ENCODE measurements around the gene ULK3.
"Not testable (repeated sequence)": the region's sequence is repeated elsewhere in the genome, so short reads cannot be mapped to it uniquely, and the experiment has no call there.

ULK3 gene, protein sequence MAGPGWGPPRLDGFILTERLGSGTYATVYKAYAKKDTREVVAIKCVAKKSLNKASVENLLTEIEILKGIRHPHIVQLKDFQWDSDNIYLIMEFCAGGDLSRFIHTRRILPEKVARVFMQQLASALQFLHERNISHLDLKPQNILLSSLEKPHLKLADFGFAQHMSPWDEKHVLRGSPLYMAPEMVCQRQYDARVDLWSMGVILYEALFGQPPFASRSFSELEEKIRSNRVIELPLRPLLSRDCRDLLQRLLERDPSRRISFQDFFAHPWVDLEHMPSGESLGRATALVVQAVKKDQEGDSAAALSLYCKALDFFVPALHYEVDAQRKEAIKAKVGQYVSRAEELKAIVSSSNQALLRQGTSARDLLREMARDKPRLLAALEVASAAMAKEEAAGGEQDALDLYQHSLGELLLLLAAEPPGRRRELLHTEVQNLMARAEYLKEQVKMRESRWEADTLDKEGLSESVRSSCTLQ

DNA sequence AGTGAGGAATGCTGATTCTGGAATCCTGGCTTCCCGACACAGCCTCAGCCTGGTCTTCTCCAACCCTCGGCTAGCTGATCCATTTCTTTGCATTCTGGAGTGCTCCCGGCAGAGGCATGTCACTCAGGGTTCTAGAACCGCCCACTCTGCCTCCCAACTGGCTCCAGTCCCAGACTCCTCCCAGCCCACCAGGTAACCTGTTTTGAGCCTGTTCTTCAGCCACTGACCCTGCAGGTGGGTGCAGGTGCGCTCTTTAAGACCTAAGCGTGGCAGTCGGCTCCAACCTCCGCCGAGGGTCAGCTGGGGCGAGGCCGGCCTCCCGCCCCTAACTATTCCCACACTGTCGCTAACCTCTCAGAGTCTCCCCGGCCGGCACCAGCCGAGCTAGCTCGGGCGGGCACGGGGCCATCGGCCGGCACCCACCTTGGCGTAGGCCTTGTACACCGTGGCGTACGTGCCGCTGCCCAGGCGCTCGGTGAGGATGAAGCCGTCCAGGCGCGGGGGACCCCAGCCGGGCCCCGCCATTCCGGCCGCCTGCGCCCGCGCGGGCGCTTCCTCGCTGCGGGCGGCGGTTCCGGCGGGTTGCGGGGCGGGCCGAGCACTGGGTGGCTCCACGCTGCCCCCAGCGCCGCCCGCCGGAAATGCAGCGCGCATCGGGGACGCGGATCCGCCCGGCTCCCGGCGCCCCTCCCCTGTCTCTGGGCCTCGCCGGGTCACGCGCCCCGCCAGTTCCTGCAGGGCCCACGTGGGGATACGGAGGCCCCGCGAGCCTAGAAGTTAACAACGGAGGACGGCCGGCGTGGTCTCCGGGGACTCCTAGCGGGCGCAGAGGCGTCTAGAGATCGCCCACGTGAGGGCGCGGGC is at the start of gene ULK3:
Gene ULK3, minus strand, starts transcription at position 576 of the 864 bp plus-strand sequence. Its CDS starts 51 bp downstream, at position 525.
- DNase-seq = peak; percentile 53

DNA sequence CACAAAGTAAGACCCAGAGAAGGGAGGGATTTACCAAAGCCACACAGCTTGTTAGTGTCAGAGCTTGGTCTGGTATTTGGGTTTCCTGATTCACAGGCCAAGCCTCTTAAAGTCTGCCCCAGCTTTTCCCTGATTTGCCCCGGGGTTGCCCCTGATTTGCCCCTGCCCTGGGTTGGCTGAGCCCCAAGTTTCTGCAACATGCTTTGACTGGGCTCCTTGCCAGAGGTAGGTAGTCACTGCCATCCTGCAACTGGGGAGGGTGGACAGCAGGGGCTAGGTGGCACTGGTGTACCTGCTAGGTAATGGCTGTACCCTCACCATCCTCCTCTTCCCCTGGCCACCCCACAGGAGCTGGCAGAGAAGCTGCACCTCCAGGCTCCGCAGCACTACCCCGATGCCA is 49.4 kb upstream of the ULK3 start:
- DNase-seq = no peak

DNA sequence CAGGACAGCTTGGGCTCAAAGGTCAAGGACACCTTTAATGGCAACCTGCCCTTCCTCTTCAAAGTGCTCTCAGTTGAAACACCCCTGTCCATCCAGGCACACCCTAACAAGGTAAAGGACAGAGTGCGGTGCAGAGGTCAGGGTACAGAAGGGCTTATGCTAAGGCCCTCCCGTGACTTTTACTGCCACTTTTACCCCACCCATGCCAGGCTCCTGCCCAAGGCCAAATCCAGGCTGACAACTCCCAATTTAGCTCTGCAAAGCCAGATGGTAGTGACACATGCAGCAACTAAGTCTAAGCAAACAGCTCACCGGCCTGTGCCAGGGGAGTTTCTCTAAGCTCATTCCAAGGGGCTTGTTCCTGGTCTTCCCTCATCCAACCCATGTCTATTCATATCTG is 48.5 kb upstream of the ULK3 start:
- DNase-seq = no peak

DNA sequence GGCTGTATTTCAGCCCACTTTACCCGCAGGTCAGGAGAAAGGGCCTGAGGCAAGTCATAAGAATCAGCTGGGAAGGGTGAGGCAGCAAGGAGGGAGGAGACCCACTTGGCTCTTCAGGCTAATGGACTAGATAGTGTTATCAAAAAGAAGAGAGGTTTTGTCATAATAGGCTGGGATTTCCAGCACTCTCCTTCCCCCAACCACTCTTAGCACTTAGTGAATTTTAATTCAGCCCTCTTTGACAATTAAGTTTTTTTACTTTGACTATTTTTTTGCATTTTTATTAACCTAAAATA is 47.7 kb upstream of the ULK3 start:
- no peak for DNase-seq

DNA sequence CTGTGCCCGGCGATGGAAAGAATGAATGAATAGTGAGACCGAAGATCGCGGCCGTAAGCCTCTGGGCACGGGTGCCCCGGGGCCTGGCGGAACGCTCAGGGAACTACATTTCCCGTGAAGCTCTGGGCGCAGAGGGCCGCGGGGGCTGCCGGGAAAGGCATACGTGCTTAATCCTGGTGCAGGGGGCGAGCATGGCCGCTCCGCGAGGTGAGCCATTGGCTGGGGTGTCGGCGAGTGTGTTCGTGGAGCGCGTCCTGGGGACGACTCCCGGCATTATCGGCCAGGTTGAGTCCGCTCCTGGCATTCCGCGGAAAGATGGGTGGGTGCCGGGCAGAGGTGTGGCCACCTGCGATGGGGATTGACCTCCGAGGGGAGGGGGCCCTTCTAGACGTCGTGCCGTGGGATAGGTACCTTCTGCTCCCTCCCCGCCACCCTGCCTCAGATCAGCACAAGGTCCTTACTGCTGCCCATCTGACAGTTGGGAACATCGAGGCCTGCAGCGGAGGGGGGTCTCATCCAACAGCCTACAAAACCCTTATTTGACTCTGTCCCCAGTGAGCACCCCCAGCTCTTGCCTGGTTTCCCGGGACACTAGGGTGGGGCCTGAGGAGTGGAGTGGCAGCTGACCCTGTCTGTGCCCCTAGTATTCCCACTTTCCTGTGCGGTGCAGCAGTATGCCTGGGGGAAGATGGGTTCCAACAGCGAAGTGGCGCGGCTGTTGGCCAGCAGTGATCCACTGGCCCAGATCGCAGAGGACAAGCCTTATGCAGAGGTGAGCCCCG is 47.1 kb upstream of the ULK3 start, which contains the start of gene MPI:
Gene MPI, plus strand, starts transcription at position 160 of the 782 bp plus-strand sequence. Its CDS starts 32 bp downstream, at position 192.
- peak; percentile 59 for DNase-seq

DNA sequence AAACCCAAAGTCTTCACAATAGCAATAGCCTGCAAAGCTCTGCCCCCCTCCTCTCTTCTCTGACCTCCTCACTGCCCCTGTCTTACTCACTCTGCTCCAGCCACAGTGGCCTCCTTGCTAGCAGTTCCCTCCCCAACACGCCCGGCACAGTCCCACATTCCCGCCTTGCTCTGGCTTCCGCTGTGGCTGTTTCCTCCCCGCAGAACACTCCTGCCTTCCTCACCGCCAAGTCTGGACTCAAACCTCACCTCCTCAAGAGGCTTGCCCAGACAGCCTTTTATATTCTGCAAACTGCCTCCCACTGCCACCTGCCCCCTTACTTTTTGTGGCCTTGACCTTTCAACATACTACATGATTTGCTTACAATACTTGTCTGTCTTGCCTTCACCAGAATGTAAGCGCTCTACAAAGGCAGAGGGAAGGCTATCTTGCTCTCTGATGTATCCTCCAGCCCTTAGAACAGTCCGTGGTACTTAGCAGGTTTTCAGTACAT is 46.5 kb upstream of the ULK3 start:
- DNase-seq = peak; percentile 59

DNA sequence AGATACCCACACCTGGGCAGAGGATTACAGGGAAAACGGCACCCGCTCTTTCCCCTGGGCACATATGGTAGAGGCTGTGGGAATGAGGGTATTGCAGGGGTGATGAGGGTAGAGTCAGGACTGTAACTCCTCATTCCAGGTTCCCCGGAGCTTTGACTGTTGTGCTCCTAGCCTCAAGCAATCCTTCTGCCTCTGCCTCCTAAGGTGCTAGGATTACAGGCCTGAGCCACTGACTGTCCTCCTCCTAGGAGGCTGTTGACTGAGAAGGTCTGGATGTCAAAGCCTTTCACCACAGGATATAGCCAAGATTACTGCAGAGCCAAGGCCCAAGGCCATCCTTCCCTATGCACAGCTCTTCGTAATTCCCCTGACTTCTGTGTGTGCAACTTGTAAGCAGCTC is 45.8 kb upstream of the ULK3 start:
- DNase-seq = no peak

DNA sequence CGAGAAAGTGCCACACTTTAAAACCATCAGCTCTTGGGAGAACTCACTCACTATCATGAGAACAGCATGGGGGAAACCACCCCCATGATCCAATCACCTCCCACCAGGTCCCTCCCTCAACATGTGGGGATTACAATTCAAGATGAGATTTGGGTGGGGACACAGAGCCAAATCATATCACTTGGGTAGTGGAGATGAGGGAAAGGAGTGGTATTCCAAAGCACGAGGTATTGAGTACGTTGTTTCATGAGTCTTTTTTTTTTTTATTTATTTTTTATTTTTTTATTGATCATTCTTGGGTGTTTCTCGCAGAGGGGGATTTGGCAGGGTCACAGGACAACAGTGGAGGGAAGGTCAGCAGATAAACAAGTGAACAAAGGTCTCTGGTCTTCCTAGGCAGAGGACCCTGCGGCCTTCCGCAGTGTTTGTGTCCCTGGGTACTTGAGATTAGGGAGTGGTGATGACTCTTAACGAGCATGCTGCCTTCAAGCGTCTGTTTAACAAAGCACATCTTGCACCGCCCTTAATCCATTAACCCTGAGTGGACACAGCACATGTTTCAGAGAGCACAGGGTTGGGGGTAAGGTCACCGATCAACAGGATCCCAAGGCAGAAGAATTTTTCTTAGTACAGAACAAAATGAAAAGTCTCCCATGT is 44.7 kb upstream of the ULK3 start:
- DNase-seq = not testable (repeated sequence)

DNA sequence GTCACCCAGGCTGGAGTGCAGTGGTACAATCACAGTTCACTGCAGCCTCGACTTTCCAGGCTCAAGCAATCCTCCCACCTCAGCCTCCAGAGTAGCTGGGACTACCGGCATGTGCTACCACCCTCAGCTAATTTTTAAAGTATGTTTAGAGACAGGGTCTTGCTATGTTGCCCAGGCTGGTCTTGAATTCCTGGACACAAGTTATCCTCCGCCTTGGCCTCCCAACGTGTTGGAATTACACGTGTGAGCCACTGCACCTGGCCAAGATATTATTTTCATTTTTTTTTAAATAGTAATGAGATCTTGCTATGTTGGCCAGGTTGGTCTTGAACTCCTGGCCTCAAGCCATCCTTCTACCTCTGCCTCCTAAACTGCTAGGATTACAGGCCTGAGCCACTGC is 42.5 kb upstream of the ULK3 start:
- DNase-seq = no peak

DNA sequence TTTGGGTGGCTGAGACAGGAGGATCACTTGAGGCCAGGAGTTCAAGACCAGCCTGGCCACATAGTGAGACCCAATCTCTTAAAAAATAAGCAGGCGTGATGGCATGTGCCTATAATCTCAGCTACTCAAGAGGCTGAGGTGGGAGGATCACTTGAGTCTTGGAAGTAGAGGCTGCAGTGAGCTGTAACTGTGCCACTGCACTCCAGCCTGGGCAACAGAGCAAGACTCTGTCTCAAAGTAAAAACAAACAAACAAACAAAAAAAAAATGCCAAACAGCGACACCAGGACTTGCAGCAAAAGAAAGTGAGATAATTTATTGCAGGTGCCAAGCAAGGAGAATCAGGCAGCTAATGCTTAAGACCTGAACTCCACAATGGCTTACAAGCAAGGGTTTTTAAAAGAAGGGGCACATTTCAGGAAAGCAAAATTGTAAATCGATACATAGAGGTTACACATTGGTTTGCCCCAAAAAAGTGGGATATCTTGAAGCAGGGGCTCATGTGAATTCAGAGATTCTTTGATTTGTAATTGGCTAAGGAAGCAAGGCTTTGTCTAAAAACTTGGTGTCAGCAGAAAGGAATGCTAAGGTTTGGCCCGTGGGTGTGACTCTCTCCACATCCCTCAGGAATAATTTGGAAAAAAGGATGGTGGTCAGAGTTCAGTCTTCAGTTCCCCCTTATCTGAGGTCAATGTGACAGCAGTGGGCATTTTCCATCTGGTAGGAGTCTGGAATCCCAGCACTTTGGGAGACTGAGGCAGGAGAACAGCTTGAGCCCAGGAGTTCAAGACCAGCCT is 41.7 kb upstream of the ULK3 start:
- DNase-seq = no peak

DNA sequence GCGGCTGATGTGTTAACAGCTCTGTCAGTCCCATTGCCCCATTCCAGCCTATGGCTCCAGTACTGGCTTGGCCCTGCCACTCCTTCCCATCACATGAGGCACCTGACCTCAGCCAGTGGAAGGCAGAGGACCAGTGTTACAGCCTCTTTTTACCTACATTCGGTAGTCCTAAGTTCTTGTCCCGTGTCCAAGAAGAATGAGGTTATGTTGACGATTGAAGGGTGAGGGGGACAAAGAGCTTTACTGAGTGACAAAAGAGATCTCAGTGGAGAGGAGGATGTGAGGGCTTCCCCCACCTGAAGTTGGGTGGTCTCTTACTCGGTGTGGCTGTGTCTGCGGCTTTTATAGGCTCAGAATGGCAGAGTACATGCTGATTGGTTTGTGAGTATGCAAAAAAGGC is 39.6 kb upstream of the ULK3 start:
- no peak for DNase-seq

DNA sequence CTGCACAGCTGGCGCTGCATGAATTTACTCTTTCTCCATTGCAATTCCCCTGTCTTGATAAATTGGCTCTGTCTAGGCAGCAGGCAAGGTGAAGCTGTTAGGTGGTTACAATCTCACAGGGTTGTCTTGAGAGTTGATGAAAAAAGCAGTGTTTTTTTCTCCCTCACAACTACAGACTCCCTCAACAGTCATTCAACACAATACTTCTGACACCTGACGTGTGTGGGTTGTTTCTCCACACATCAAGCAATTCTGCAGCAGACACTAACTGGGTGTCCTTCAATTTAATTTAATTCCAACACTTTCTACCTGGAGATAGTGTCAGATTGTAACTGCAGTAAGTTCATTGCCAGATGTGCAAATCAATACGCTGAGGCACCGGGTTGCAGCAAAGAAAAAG is 35.3 kb upstream of the ULK3 start:
- DNase-seq = no peak

DNA sequence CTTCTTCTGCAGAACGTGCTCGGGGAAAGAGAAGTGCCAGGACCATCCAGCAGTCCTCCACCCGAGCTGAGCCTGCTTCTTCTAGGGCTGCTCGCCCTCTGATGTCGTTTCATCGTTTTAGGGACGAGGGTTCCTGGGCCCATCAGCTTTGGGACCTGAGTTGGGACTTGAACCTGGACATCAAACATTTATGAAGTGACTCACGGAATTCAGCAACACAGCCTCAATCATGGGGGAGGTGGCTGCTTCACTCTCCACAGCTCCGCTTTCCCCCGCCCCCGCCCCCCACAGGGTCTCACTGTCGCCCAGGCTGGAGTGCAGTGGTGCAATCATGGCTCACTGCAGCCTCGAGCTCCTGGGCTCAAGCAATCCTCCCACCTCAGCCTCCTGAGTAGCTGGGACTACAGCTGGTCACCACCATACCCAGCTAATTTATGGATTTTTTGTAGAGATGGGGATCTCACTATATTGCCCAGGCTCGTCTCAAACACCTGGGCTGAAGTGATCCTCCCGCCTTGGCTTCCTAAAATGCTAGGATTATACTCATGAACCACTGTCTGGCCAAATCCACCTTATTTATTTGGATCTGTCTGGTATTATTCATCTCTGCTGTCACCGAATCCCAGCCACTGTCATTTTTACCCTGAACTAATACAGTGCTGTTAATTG is 30.9 kb upstream of the ULK3 start:
- no peak for DNase-seq

DNA sequence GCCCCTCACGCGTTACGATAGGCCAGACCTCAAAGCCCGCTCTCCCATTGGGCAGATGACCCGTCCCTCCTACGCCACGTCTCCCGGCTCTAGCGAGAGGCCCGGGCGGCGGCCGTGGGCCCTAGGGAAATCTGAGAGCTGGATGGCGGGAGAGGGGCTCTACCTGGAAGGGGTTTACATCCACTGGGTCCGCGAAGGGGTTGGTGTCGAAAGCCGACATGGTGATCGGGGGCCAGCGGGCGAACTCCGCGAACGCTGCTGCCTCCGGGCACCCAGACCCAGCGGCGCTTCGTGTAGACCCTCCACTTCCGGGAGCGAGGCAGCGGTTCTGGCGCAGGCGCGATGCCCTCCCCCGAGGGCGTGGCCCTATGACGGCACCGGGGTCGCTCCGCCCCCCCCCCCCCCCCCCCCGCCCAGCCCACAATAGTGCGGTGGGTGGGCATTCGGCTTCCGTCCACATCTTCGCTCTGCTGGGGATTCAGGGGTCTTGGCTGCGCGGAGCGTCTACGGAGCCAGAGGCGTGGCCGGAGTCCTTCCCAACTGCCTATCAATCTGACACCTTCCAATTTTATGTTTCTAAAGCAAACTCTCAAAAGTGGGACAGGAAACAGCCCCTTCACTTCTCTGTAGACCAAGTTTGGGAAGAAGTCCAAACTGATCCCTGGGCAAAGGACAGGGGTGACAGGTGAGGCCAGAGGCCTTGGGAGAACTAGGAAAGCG is 30.2 kb upstream of the ULK3 start, which contains the start of gene SCAMP2:
Gene SCAMP2, minus strand, starts transcription at position 330 of the 720 bp plus-strand sequence. Its CDS starts 110 bp downstream, at position 220.
- peak; percentile 85 for DNase-seq

DNA sequence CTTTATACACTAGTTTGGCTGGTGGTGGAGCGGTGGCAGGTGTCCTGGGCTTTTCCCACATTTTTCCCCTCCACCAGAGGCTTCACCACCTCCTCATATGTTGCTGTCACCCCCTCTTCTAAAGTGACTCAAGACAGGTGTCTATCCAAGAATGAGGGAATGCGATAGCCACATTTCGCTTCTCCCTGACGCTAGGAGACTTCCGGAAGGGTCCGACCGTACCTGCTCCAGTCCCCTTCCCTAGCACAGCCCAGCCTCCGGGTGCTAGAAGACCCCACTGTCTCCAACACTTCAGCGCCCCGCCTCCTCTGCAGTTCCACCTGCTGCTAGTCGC is 29.7 kb upstream of the ULK3 start:
- DNase-seq = no peak

DNA sequence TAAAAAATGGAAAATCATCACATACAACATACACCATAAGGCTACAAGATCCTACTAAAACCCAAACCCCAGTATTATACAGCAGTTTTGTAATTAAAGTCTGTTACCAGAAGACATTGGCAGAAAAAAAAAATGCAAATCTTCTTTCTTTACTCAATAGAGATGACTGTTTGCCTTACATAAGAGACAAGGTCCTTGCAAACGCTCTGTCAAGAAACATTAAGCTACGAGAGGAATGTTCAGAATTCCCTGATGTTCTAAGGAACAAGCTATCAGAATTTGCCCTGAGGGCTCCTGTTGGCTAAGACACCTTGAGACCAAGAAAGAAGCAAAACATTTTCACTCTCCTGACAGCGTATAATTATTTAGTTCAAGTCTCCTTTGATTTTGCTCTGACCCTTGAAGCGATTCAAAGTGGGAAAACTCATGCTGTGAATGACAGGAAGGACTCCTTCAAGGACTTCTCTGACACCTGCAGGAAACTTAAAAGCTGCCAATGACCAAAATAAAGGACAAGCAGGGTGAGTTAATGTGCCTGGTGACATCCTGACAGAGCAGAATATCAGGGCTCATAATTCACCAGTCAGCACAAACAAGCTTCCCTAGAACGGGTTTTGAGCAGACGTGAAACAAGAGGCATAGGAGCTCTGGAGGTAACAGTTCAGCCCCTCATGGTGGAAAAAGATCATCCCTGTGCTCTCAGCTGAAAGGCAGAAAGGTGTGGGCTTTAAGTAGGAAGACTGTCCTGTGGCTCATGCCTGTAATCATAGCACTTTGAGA is 27.7 kb upstream of the ULK3 start:
- DNase-seq = no peak

DNA sequence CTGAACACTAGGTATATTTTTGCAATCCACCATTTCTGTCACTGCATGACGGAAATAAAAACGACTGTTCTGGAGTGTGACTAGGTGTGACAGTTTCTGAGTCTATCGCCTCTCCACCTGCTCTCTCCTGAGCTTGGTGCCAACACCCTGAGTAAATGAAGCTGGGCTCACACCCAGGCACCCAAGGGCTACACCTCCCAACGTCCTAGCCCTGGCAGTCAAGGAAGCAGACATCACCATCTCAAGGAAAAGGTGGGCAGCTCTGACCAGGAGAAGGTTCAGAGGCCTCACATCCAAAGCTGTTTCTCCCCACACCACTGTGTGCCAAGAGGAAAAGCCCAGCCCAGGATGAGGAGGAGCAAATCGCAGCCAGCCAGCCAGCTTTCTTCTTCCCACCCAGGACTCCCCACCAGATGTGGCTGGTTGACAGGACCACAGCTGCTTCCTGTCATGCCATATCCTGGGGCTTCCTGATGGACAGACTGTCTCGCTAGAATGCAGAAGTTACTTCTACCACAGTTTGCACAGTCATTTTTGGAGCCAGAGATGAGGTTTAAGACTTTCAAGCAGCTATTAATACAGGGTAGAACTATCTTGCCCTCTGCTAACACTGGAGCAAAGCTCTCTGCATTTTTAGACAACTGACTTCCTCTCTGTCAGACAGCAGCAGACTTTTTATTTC is 26.9 kb upstream of the ULK3 start:
- no peak for DNase-seq

DNA sequence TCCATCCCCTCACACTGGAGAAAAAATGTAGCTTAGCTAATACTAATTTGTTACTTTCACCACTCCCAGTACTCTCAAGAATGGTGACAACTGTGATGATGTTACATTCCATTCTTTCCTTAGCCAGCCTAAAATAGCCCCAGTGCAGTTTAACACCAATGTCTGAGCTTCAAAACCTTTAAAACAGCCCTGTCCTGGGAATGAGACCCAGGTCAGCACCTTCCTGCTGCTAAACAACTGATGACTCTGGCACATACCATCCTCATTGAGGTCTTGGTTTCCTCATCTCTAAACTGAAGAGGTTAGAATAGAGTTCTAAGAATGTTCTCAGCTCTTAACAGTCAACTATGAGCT is 26.4 kb upstream of the ULK3 start:
- DNase-seq = no peak

DNA sequence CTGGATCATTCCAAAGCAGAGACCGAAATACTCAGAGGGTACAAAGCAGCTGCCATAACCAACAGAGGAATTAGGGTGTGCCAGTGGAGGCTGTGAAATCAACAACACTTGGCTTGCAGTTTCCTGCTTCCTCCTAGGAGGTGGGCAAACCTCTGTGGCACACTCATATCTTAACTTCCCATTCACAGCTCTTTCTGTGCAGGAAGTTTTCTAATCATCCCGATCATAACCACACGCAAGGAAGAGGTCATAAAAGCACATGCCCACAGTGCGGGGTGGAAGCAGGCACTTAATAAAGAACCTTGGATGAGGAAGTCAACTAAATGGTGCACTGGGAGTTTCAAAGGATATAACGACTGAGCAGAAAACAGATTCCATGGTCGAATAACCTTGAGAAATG is 25.1 kb upstream of the ULK3 start:
- DNase-seq = no peak
